NCI-H2227 (cell line): Measurements from ENCODE around the gene SLC43A3.
A peak's percentile ranks its signal among the peaks of the same experiment; 100 is the strongest.

ENCODE experiments used
- DNase-seq: peaks from one replicate; lab custom pipeline; 2025; ENCODE audit not compliant: unreplicated experiment; lab: John Stamatoyannopoulos, UW

The SLC43A3 gene

DNA sequence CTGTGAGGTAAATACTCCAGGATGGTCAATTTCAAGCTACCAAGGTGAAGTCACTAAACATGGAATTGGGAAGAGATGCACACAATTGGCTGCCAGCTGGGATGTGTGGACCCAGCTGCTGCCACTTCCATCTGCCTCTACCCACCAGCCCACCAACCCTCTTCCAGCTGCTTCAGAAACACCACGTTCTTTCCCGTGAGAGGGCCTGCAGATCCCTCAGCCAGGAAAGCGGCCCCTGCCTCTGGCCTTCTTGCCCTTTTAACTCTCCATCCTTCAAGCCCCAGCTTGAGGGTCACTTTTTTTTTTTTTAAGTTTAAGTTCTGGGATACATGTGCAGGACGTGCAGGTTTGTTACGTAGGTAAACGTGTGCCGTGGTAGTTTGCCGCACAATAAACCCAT is 65.9 kb downstream of the SLC43A3 start:
- no peak for DNase-seq

DNA sequence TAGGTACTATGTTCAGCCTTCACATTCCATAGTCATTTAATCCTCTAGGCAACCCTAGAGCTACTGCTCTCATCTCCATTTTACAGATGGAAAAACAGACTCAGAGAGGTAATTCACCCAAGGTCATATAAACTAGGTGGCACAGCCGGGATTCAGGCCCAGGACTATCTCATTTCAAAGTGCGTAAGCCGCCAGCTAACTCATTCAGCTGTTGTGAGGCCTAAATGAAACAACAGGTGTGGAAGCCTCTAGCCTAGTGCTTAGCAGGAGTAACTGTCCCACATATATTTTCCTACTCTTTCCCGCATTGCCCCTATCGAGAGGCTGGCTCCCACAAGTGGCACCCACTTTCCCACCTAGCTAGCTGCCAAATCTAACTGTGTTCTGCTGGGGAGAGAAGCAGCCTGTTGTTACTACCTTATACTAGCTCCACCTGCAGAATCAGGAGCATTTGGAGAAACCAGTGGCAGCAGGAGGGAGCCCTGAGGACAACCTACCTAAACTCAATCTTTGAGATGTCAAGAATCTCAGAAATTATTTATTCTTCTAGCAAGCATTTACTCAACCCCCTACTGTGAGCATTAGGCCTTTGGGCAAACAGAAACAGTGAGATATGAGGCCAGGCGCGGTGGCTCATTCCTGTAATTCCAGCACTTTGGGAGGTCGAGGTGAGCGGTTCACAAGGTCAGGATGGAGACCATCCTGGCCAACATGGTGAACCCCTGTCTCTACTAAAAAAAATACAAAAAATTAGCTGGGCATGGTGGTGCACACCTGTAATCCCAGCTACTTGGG is 66.8 kb downstream of the SLC43A3 start:
- DNase-seq, result no peak

DNA sequence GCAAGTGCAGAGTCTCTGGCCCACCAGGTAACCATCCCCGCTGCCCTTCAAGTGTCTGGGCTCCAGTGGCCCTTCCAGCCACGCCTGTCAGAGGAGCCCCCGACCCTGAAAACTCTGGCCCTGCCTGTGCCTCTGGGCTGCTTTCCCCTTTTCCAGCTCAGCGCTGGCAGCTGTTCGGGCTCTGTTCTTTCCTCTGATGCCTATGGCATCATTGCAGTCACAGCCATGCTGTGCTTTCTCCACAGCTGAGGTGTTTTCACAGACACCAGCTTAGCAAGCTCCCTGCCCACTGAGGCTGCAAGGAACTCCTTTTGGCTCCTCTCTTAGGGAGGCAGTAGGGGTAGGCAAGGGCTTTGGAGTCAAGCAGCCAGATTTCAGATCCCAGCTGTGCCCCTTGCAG is 67.5 kb downstream of the SLC43A3 start:
- DNase-seq, result no peak

DNA sequence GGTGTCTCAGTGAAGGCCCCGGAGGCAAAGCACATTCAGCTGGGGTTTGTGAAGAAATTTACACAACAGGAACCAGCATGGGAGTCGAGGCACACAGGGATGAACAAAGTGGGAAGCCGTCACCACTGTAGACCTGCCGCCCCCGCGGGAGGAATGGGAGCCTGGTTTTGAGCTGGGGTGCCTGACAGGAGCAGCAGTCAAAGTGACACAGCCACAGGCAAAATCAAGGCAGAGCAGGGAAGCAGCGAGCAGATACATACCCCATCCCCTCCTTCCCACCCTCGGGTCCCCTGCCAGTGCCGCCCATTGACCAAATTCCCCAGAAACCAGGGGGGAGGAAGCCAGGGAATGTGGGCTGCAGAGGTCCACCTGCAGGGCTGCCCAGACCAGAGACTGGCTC is 67.9 kb downstream of the SLC43A3 start:
- no peak for DNase-seq

DNA sequence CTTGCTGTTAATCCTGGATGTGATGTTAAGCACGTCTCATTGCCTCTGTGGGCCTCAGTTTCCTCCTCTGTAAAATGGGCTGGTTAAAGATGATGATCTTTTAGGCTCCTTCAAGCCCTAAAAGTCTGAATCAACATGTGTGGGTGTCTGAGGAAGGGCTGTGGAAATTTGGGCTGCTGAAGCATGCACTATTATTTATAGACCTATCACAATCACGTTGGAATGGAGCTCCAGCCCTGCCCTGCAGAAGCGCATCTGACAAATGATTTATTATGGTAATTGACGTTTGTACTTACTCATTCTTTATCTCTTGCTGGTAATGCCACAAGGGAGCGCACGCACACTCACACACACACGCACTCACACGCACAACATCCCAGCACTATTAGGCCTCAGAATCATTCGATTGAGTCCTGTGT is 68.4 kb downstream of the SLC43A3 start:
- peak; percentile 47 for DNase-seq

DNA sequence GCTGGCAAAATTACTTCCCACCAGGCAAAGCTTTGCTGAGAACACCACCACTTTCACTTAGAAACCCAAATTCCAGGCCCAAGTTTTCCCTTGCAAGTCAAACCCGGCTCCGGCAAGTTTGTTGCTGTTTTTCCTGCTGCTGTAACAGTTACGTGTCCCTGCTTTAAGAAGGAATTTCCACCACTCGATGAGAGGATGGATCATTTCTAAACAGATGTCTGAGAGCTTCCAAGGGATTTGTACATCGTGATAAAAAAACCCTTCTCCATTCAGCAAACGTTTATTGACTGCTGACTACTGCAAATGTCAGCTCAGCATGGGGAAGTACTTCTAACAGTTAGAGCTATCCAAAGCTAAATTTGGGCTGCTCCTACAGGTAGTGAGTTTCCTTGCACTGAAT is 69.1 kb downstream of the SLC43A3 start:
- no peak for DNase-seq

DNA sequence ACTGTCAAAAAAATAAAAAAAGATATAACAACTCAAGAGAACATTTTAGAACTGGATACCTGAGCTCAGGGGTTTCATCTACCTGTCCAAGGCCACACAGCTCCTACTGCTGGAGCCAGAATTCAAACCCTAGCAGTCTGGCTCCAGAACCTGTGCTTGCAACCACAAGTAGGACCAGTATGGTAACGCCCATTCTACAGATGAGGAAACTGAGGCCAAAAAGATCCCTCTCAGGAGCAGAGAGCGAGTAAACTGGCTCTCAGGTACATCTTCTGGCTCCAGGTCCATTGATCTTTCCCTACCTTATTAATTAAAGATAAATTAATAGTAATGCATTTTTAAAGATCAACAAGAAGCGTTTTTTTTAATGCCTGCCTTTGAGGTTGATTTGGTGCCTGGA is 69.6 kb downstream of the SLC43A3 start:
- DNase-seq, result no peak
